HG03457 (cell line): ENCODE data around the gene ALKAL2.

Source experiments
- ATAC-seq: cut with Tn5 transposase; IDR thresholded peaks from one replicate; pipeline ENCODE4 v1.9.1; 2021; ENCODE audit warnings: moderate number of reproducible peaks; ENCODE audit not compliant: unreplicated experiment

Gene ALKAL2

GRCh38 chr2:249538-250042 lies 38.3 kb downstream of the ALKAL2 start:
- ATAC-seq, result no peak

- no peak for ATAC-seq
These were observed 39.2 kb downstream of the ALKAL2 start for GRCh38 chr2:248724-249123.

- ATAC-seq, result no peak
These were observed 41.3 kb downstream of the ALKAL2 start for GRCh38 chr2:246489-247144.

- ATAC-seq, result no peak
These were observed 43.3 kb downstream of the ALKAL2 start for GRCh38 chr2:244547-244946.

- no peak for ATAC-seq
These were observed 49.0 kb downstream of the ALKAL2 start for GRCh38 chr2:238869-239268.

- ATAC-seq, result no peak
These were observed 49.5 kb downstream of the ALKAL2 start for GRCh38 chr2:238431-238830.

GRCh38 chr2:237878-238277 lies 50.0 kb downstream of the ALKAL2 start:
- ATAC-seq, result no peak

- no peak for ATAC-seq
These were observed 50.8 kb downstream of the ALKAL2 start for GRCh38 chr2:236993-237539.

- ATAC-seq, result no peak
These were observed 53.5 kb downstream of the ALKAL2 start for GRCh38 chr2:234421-234820.

- no peak for ATAC-seq
These were observed 54.9 kb downstream of the ALKAL2 start for GRCh38 chr2:233030-233429.

GRCh38 chr2:231521-232185 lies 56.2 kb downstream of the ALKAL2 start:
- ATAC-seq, result no peak
